HG02852 (cell line): ENCODE measurements around the gene ERCC2.
A peak's percentile ranks its signal among the peaks of the same experiment; 100 is the strongest.
"Not testable (repeated sequence)": the region's sequence is repeated elsewhere in the genome, so short reads cannot be mapped to it uniquely, and the experiment has no call there.

Experiments
- ATAC-seq: cut with Tn5 transposase; IDR thresholded peaks from one replicate; pipeline ENCODE4 v1.9.1; 2021; ENCODE audit warnings: mild to moderate bottlenecking, moderate library complexity; ENCODE audit not compliant: unreplicated experiment

Gene ERCC2

DNA sequence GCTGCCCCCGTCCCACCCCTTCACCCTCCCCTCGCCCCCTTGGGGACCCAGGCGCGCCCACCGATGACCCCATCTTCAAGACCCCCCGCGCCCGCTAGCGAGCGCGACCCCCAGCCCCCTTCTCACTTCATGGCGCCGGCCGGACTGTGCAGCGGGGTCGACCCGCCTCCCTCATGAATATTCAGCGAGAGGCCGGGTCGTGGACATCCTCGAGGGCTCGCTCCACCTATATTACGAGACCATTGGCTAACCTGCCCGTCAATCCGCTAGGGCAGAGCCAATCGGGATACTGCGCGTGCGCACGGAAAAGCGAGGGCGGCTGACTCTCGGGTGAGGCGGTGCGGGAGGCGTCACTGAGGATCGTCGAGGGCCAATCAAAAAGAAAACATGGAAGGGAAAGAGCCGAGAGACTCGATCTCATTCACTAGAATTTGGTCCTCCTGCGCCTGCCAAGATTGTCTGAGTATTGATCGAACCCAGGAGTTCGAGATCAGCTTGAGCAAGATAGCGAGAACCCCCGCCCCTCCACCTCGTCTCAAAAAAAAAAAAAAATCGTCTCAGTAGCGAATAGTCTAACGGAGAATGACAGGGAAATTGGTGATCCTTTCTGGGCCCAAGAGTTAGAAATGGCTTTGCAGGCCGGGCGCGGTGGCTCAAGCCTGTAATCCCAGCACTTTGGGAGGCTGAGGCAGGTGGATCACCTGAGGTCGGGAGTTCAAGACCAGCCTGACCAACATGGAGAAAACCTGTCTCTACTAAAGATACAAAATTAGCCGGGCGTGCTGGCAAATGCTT lies at the start of gene ERCC2:
Gene ERCC2 (minus strand): TSS at position 164 of the 795 bp plus-strand sequence. CDS start 33 bp downstream, at position 131.
- ATAC-seq = peak; percentile 96

DNA sequence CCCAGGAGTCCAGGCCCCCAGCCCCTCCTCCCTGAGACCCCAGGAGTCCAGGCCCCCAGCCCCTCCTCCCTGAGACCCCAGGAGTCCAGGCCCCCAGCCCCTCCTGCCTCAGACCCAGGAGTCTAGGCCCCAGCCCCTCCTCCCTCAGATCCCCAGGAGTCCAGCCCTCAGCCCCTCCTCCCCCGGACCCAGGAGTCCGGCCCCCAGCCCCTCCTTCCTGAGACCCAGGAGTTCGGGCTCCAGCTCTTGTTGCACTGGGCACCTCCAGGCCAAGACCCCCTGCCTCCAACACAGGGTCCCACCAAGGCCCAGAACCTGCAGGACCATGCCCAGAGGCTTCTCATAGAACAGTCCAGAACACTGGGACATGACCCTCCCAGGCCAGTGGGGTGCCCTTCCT lies 49.5 kb upstream of the ERCC2 start:
- no peak for ATAC-seq

DNA sequence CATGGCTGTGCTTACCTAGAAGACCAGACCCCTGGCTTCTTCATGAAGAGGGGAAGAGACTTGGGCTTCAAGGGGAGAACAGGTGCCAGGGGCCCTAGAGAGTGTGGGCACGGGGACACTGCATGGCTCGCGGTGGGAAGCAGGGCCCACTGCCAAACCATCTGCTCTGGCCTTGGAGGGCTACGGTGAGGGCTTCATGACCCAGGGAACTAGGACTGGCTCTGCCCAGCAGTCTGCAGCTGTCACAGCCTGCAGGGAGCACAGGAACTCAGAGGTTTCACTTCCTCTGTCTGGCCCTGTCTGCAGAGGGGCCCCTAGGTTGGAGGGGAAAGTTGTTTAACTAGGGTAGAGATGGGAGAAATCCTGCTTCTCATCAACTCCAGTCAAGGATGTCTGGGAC lies 49.0 kb upstream of the ERCC2 start:
- ATAC-seq = peak; percentile 64

DNA sequence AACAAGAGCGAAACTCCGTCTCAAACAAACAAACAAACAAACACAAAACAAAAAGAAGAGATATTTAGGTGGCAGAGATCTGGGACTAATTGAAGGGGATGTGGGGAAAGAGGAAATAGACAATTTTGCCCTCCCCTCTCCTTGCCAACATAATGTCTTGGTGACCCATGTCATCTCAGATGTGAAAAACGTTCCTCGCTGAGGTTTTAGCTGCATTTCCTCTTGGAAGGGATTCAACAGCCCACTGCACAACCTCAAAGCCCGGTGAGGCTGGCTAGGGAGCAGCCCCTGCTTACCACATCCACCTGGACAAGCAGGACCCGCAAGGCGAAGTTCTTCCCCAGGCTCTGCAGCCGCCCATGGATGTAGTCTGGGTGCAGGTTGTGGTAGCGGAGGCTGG lies 48.4 kb upstream of the ERCC2 start:
- no peak for ATAC-seq

DNA sequence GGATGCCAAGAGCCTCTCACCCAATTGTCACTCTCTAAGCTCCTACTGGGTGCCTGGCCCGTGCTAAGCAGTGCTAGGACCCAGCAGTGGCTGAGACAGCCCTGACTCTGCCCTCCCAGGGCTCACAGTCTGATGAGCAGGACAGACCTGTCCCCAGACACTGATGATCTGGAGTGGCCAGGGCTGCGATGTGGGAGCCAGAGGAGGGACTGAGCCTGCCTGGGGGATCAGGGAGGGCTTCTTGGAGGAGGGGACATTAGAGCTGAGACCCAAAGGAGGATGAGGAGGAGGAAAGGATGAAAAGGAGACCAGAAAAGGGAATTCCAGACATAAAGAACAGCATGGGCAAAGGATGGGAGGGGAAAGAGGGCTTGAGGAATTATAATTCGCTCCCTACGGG lies 46.8 kb upstream of the ERCC2 start:
- no peak for ATAC-seq

DNA sequence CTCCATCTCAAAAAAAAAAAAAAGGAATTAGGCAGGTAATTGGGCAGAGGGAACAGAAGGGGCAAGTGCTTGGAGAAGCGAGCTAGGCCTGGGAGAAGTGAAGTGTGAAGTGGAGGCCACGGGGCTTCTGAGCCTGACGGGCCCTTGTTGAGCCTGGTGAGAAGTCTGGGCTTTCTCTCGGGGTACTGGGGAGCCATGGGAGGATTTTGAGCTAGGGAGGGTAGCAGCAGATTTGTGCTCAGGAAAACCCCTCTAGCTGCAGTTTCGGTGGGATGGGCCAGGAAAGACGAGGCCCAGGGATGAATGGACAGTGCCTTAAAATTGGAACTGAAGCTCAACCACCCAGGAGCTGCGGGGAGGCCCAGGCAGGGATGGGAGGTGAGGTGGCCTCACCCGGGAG lies 44.1 kb upstream of the ERCC2 start:
- no peak for ATAC-seq

DNA sequence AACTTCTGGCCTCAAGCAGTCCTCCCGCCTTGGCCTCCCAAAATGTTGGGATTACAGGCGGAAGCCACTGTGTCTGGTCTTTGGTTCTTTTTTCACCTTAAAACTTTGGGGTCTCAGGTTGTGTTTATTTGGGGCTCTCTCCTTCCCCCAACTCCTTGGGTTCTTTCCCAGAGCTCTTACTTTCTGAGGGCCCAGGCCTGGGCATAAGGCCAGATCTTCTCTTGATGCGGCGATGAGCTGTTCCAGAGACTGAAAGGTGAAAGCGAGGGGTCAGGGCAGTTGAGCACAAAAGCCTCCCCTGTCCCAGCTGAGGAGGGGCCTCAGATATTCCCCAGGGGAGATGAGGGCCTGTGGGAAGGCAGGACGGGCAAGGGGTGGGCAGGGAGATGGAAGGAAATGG lies 43.1 kb upstream of the ERCC2 start:
- ATAC-seq = no peak

DNA sequence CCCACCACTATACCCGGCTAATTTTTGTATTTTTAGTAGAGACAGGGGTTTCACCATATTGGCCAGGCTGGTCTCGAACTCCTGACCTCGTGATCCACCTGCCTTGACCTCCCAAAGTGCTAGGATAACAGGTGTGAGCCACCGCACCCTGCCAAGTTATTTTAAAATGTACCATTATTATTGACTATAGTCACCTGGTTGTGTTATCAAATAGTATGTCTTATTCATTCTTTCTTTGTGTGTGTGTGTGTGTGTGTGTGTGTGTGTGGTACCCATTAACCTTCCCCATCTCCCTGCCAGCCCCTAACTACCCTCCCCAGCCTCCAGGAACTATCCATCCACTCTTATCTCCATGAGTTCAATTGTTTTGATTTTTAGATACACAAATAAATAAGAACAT lies 40.0 kb upstream of the ERCC2 start:
- ATAC-seq = not testable (repeated sequence)

DNA sequence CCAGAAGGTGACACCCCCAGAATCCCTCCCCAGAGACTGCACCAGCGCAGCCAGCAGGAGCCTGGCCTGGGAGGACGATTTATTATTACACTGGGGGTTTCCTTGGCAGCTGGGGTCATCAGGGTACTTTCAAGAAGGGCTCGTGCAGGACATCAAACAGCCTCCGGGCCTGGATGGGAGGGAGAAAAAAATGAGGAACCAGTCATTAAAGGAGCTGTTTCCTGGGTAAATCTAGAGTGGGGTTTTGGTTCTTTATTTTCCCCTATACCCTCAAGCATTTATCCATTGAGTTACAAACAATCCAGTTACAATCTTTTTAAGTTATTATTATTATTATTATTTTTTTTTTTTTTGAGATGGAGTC lies 39.2 kb upstream of the ERCC2 start:
- no peak for ATAC-seq

DNA sequence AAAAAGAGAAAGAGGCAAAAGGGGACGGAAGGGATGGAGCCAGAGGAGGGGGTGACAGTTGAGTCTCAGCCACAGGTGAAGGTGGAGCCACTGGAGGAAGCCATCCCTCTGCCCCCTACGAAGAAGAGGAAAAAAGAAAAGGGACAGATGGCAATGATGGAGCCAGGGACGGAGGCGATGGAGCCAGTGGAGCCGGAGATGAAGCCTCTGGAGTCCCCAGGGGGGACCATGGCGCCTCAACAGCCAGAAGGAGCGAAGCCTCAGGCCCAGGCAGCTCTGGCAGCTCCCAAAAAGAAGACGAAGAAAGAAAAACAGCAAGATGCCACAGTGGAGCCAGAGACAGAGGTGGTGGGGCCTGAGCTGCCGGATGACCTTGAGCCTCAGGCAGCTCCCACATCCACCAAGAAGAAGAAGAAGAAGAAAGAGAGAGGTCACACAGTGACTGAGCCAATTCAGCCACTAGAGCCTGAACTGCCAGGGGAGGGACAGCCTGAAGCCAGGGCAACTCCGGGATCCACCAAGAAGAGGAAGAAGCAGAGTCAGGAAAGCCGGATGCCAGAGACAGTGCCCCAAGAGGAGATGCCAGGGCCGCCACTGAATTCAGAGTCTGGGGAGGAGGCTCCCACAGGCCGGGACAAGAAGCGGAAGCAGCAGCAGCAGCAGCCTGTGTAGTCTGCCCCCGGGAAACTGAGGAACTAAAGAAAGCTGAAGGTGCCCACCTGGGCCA lies 38.6 kb upstream of the ERCC2 start:
- ATAC-seq = no peak

DNA sequence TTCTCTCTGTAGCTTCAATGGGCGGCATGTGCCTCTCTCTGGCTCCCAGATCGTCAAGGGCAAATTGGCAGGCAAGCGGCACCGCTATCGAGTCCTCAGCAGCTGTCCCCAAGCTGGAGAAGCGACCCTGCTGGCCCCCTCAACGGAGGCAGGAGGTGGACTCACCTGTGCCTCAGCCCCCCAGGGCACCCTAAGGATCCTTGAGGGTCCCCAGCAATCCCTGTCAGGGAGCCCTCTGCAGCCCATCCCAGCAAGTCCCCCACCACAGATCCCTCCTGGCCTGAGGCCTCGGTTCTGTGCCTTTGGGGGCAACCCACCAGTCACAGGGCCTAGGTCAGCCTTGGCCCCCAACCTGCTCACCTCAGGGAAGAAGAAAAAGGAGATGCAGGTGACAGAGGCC lies 37.7 kb upstream of the ERCC2 start:
- no peak for ATAC-seq

DNA sequence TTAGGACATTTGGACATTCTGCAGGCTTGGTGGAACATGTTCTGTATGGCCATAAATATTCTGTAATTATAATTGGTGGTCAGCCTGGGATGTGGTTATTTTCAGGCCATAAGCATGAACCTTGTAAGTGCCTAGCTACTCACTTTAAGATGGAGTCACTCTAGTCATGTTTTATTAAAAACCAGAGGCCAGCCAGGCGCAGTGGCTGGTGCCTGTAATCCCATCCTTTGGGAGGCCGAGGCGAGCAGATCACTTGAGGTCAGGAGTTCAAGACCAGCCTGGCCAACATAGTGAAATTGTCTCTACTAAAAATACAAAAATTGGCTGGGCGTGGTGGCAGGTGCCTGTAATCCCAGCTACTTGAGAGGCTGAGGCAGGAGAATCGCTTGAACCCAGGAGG lies 37.2 kb upstream of the ERCC2 start:
- not testable (repeated sequence) for ATAC-seq

DNA sequence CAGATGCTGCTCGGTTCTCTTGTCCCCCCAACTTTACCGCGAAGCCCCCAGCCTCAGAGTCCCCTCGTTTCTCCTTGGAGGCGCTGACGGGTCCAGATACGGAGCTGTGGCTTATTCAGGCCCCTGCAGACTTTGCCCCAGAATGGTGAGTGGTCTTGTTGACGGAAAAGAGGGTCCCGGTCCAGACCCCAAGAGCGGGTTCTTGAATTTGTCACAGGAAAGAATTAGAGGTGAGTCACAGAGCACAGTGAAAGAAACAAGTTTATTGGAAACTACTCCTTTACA lies 36.7 kb upstream of the ERCC2 start:
- no peak for ATAC-seq

DNA sequence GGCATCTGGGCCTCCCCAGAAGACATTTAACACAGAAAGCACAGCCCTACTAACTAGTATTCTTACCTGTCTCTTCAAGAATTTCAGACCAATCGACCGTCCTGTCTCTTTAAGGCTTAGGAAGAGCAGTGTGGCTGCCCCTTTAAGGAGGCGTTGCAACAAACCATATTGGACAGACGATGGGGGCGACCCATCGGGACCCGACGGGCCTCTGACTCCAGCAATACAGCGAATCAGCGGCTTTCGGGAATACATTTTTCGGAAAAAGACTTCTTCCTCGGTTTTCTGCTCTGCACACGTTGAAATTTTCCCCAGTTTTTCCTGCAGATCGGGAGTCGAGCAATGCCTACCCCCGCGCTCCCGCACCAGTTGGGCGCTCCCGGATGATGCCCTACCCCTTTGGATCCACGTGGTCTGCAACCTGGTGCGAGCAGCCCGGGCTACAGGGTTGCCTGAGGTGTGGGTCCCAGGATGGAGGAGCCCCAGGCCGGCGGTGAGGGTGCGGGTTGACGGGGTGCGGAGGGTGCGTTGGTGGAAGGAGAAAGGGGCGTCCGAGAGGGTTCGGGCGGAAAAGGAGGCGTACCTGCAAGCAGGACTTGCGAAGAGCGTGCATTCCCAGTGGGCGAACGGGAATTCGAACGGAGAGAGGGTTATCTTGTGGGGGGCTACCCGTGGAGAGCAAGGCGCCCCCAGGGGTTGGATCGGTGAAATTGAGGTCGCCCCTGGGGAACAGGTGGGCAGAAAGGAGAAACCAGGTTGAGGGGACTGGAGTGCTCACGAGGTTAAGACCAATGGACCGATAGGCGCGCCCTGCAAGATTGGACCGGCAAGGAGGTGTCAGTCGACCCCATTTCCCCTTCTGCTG lies 36.1 kb upstream of the ERCC2 start, which contains the start of gene POLR1G:
Gene POLR1G (plus strand): TSS at position 419 of the 865 bp plus-strand sequence. CDS start 53 bp downstream, at position 472.
- ATAC-seq = peak; percentile 70

DNA sequence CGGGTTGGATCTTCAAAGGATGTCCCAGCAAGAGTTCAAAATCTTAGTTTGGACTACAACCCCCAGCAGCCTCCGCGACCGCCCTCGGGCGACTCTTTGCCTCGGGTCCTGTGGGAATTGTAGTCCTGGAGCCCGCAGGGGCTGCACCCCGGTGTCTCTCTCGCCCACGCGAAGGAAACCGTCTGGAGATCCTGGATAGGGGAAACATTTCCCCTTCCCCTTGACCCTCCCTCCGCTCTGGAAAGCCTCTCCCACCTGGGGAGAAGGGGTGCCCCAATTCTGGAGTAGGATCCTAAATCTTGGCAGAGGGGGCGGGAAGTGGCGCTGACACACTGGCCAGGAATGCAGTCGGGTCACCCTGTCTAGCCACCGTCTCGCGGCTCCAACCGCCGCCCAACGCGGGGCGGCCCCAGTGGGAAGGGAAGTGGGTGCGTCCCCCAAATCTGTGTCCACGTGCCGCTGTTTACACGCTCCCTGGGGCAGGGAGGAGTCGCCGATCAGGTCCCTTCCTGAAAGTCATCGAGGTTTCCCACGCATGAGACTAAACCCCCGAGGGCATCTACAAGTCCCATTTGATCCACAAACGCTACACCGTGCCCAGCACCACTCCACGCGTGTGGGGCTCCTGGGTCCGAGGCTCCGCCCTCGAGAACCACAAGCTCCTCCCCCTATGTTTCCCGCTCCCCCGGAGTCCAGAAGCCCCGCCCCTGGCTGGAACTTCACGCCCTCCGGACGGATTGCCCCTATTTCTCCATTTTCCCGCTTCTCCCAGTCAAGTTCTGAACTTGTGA lies 35.3 kb upstream of the ERCC2 start:
- ATAC-seq = peak; percentile 50

DNA sequence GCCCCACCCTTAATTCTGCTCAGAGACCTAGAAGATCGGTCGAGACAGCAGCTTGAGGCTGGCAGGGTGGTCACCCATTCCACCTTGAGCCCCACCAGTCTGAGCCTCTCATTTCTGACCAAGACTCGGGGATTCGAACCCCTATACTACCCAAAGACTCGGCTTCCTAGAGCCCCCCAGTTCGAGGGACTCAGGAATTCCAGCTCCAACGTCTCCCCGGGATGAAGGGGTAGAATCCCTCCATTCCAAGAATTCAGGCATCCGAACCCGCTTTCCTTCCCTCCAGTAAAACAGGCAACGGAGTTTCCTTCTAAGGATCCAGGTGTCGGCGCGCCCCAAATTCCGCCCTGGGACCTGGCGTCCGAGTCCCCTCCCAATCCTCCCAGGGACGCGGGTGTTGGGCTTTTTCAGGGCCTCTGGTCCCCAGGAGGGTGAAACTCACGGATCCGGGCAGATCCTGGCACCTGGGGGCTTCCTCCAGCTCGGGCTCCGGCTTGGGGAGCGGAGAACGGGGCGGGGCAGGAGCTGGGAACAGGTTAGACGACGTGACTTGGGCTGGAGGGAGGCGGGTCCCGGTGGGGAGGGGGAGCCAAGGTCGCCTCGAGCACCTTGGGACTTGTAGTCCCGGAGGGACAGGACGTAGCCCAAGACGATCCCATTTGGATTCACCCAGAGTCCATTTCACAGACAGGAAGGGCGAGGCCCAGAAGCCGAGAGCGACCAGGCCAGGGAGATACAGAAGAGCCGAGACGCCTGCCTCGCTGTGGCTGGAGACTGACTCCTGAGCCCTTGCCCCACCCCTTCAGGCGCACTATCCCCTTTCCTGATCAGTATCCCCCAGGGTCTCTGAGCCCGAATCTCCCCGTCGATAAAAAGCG lies 34.4 kb upstream of the ERCC2 start, which contains the start of gene PPP1R13L:
Gene PPP1R13L (minus strand): TSS at position 513 of the 878 bp plus-strand sequence. CDS start 6,751 bp downstream, outside the sequence.
- ATAC-seq = peak; percentile 22

DNA sequence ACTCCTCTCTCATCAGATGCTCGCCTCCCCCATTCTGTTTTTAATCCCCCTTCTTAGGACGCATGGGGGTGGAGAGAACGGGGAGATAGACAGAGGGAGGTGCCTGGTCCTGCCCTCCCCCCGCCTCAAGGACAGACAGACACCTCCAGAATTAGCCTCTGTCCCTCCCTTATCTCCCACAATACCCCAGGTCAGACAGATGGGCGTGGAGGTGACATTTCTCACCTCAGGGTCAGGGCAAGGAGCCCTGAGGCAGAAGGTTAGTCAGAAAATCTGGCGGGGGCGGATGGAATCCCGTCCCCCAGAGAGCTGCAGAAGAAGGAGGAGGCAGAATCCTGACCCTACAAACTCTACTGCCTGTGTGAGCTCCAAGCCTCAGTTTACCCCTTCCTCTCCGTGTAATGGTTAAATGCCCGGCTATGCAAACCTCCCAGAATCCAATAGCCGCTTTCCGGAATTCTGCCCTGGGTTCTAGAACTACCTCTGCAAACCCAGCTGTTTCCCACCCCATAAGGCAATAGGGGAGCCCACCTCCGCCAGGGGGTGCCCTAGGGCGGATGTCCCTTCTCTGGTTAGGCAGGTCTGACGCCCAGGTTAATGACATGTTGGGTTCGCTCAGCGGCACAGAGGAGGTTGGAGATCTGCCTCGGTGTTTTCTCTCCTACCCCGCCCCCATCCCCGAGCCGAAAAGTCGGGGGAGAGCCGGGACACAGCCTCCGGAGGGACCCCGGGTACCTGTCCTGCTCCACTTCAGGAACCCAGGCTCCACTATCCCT lies 33.6 kb upstream of the ERCC2 start:
- no peak for ATAC-seq

DNA sequence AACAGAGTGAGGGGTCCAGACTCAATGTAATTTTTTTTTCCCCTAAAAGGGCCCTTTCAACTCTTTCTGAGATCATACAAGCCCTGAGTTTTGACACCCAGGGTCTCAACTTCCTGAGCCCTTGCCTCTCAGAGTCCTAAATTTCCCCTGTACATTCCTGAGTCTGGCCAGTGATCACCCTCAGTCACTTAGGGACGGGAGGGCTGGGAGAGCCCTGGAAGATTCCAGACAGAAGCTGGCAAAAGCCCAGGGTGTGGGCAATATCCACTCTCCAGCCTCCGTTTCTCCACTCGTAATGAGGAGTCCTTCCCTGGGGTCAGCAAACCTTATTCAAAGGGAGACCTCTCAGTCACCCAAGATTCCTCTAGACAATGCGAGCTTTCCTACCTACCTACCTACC lies 32.9 kb upstream of the ERCC2 start:
- ATAC-seq = no peak
